SH-SY5Y (cell line): ENCODE measurements around the gene GRIA1.
A peak's percentile ranks its signal among the peaks of the same experiment; 100 is the strongest.

Source experiments
- GATA2 ChIP-seq: IDR thresholded peaks from 2 replicates; pipeline ENCODE4 v1.6.1; 2011; ENCODE audit warnings: mild to moderate bottlenecking, low read depth, low read length
- GATA3 ChIP-seq: IDR thresholded peaks from 2 replicates; pipeline ENCODE4 v1.6.1; 2011; ENCODE audit warnings: low read depth, mild to moderate bottlenecking, low read length, moderate library complexity

- TF ChIP-seq GATA3, result peak; percentile 44
- peak; percentile 66 for TF ChIP-seq GATA2
Measured at GRCh38 chr5:153780876-153781705, 290.6 kb downstream of the GRIA1 start.
